ENCODE data around the gene NFXL1.

DNA sequence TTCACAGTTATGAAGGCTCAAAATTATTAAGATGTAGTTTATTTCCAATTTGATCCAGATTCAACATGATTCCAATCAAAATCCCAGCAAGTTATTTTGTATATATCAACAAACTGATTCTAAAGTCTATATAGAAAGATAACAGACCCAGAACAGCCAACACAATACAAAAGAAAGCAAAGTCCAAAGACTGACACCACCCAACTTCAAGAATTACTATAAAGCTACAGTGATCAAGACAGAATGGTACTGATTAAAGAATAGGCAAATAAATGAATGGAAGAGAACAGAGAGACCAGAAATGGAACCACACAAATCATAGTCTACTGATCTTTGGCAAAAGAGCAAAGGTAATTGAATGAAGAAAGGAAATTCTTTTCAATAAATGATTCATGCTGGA is 34.9 kb downstream of the NFXL1 start:
- TF ChIP-seq CTCF (IDR thresholded peaks at IDR 0.05) (no peak), POLR2A (IDR thresholded peaks at IDR 0.05) (no peak)

Data from body of pancreas (tissue), 4 donors.